Thyroid gland (tissue), 4 donors: ENCODE data around the gene PTGFRN.

Source experiments
- CTCF ChIP-seq, 6 experiments: fragments of 200-600 bp in 3 of 6; fragments of 450-650 bp in 3 of 6; sonication (generic) in 3 of 6; IDR thresholded peaks; one replicate each; pipeline ENCODE4 v1.5.1; 2016 to 2019; ENCODE audit warnings: antibody characterized with exemption in 6 of 6, mild to moderate bottlenecking in 2 of 6, inconsistent platforms in 1 of 6, moderate library complexity in 1 of 6
- POLR2A ChIP-seq, 2 donors: fragments of 450-650 bp; IDR thresholded peaks; one replicate each; pipeline ENCODE4 v1.6.1; 2017; ENCODE audit warnings: antibody characterized with exemption in 2 of 2, mild to moderate bottlenecking in 2 of 2, moderate library complexity in 1 of 2

GRCh38 chr1:116971258-116971860, 61.6 kb downstream of the PTGFRN start:
- no peak for TF ChIP-seq POLR2A (IDR thresholded peaks at IDR 0.05)
- no peak for TF ChIP-seq CTCF (IDR thresholded peaks at IDR 0.05)
